NT2/D1 (cell line): Measurements from ENCODE around the gene CELA3A.
A peak's percentile ranks its signal among the peaks of the same experiment; 100 is the strongest.
"Not testable (repeated sequence)": the region's sequence is repeated elsewhere in the genome, so short reads cannot be mapped to it uniquely, and the experiment has no call there.

Source experiments
- DNase-seq: peaks from one replicate; pipeline ENCODE4 v3.0.0-alpha.2; 2011; ENCODE audit warnings: low read depth, low spot score
- H3K27me3 ChIP-seq: 2 replicates; pipeline ENCODE4 v1.6.0; 2011; ENCODE audit warnings: mild to moderate bottlenecking; ENCODE audit not compliant: insufficient read length, insufficient read depth
- H3K36me3 ChIP-seq: 2 replicates; pipeline ENCODE4 v1.6.1; 2011; ENCODE audit warnings: mild to moderate bottlenecking, low read length, mixed read lengths; ENCODE audit not compliant: insufficient read depth, insufficient read length
- H3K4me1 ChIP-seq: 2 replicates; pipeline ENCODE4 v1.5.1; 2011; ENCODE audit not compliant: insufficient read depth, insufficient read length
- H3K4me3 ChIP-seq: 2 replicates; pipeline ENCODE4 v1.5.1; 2011; ENCODE audit warnings: low read depth; ENCODE audit not compliant: insufficient read length
- H3K9ac ChIP-seq: 2 replicates; pipeline ENCODE4 v1.6.0; 2011; ENCODE audit warnings: low read depth; ENCODE audit not compliant: insufficient read length
- H3K9me3 ChIP-seq: 2 replicates; pipeline ENCODE4 v1.5.1; 2011; ENCODE audit warnings: mild to moderate bottlenecking, low read length; ENCODE audit not compliant: insufficient read depth
- SUZ12 ChIP-seq: IDR thresholded peaks from 2 replicates; pipeline ENCODE4 v1.6.1; 2011; ENCODE audit not compliant: insufficient read length, insufficient read depth; ENCODE audit errors: extremely low read depth
- YY1 ChIP-seq: IDR thresholded peaks from 2 replicates; pipeline ENCODE4 v1.6.1; 2011; ENCODE audit not compliant: insufficient read length, insufficient read depth
- ZNF274 ChIP-seq: IDR thresholded peaks from 2 replicates; pipeline ENCODE4 v1.6.1; 2011; ENCODE audit warnings: mild to moderate bottlenecking, low read depth, low read length

CELA3A gene

DNA sequence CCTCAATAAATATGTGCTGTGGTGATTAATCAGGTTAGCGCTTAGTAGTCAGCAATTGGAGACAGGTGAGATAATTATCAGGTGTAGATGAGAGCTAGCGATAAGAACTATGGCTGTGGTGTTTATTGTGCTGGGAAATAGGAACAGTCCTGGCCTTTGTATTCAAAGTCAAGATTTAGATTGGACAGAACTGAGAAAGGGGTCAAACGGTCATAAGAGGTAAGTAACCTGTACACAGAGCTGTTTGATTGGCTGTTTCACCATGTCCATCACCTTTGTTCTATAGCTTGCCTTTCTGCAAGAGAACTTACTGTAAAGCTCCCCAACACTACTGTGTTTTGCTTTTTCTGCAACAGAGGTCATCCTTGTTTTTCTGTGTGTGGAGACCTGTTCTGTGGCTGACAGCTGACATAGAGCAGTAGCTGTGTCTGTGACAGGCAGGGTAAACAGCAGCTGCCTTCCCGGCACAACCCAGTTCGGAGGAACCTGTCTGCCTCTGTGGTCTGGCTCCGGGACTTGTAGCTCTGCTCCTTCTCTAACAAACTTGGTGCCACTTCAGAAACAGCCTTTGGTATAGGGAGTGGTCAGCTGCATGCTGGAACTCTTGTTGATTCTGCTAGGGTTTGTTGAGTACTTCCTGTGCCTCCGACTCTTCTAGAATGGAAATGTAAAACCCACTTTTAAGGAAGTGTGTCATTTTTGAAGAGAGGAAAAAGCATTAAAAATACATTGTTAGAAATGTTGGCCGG, 29.9 kb downstream of the CELA3A start:
- DNase-seq: no peak
- no peaks in the 10 kb centered on the region for H3K4me1 ChIP-seq
- H3K9ac ChIP-seq: no peak overlapping the region
- peaks cover 21% of the 10 kb centered on the region for H3K36me3 ChIP-seq
- H3K27me3 ChIP-seq: no peaks in the 10 kb centered on the region
- TF ChIP-seq SUZ12 (no peak), ZNF274 (no peak), YY1 (no peak)
- H3K9me3 ChIP-seq: no peaks in the 10 kb centered on the region
- no peak overlapping the region for H3K4me3 ChIP-seq

DNA sequence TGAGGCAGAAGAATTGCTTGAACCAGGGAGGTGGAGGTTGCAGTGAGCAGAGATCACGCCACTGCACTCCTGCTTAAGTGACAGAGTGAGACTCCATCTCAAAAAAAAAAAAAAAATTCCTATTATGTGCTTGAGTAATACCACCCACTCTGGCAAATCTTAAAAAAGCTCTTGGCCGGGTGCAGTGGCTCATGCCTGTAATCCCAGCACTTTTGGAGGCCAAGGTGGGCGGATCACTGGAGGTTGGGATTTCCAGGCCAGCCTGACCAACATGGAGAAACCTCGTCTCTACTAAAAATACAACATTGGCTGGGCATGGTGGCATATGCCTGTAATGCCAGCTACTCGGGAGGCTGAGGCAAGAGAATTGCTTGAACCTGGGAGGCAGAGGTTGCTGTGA, 33.4 kb downstream of the CELA3A start:
- H3K9me3 ChIP-seq, H3K9ac ChIP-seq, H3K27me3 ChIP-seq, H3K4me3 ChIP-seq, H3K4me1 ChIP-seq, DNase-seq: not testable (repeated sequence)
- H3K36me3 ChIP-seq: peaks cover 15% of the 10 kb centered on the region

DNA sequence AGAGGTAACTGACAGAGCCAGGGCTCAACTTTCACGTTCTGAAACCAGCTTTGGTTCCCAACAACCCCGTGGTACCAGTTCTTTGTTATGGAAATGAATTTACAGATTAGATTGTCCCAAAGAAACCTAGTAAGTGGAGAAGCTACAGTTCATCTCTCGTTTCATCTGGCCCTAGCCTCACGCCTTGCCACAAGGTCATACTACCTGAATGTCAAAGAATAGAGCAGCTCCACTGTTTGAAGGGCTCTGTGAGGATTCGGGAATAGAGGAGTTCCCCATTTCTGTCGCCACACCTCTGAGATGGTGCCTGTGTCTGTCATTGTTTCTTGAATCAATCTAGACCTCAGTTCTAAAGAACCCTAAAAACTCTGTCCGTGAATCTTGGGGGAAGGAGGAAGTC, 36.1 kb downstream of the CELA3A start:
- H3K4me3 ChIP-seq: no peak overlapping the region
- no peaks in the 10 kb centered on the region for H3K36me3 ChIP-seq
- no peak for DNase-seq
- H3K9ac ChIP-seq: no peak overlapping the region
- H3K4me1 ChIP-seq: no peaks in the 10 kb centered on the region
- no peak for TF ChIP-seq YY1
- TF ChIP-seq ZNF274: no peak
- no peak for TF ChIP-seq SUZ12
- H3K27me3 ChIP-seq: no peaks in the 10 kb centered on the region
- no peaks in the 10 kb centered on the region for H3K9me3 ChIP-seq

GRCh38 chr1:22038036-22038435, 36.6 kb downstream of the CELA3A start:
- no peaks in the 10 kb centered on the region for H3K4me1 ChIP-seq
- no peak overlapping the region for H3K4me3 ChIP-seq
- H3K36me3 ChIP-seq: no peaks in the 10 kb centered on the region
- H3K27me3 ChIP-seq: no peaks in the 10 kb centered on the region
- peak overlapping the region; percentile 12 for H3K9ac ChIP-seq
- DNase-seq: no peak
- no peaks in the 10 kb centered on the region for H3K9me3 ChIP-seq
- TF ChIP-seq YY1 (no peak), SUZ12 (no peak), ZNF274 (no peak)

- H3K36me3 ChIP-seq: no peaks in the 10 kb centered on the region
- H3K27me3 ChIP-seq: no peaks in the 10 kb centered on the region
- peak; percentile 54 for DNase-seq
- H3K9me3 ChIP-seq: no peaks in the 10 kb centered on the region
- no peak overlapping the region for H3K9ac ChIP-seq
- no peak for TF ChIP-seq SUZ12
- TF ChIP-seq ZNF274: no peak
- no peak for TF ChIP-seq YY1
- no peak overlapping the region for H3K4me3 ChIP-seq
- no peaks in the 10 kb centered on the region for H3K4me1 ChIP-seq
These were observed 38.3 kb downstream of the CELA3A start for GRCh38 chr1:22039594-22040285.

DNA sequence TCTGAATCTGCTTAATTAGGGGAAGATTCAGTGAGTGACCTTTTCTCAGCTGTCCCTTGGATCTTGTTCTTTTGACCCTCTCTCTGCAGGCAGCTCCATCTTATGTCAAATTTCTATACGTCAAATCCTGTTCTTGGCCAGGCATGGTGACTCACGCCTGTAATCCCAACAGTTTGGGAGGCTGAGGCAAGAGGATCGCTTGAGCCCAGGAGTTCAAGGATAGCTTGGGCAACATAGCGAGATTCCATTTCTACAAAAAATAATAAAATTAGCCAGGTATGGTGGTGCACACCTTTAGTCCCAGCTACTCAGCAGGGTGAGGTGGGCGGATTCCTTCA, 38.8 kb downstream of the CELA3A start:
- Histone ChIP-seq H3K9ac (no peak overlapping the region), H3K27me3 (no peaks in the 10 kb centered on the region), H3K9me3 (no peaks in the 10 kb centered on the region), H3K36me3 (no peaks in the 10 kb centered on the region), H3K4me1 (no peaks in the 10 kb centered on the region), H3K4me3 (no peak overlapping the region)
- no peak for TF ChIP-seq SUZ12
- no peak for TF ChIP-seq YY1
- DNase-seq: no peak

DNA sequence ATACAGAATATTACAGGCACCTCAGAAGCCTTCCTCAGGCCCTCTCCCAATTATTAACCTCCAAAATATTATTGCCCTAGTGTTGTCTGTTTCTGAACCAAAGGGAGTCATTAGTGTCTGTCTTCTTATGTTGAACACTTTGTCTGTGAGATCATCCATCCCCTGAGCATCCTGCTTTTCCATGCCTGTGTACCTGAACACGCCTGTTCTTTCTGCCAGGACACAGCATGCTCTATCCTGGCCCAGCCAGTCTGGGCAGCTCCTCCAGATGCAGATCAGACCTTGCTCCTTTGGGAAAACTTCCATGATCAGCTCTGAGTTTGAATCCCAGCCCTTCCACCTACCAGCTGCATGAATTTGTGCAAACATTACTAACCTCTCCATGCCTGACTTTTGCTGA, 40.0 kb downstream of the CELA3A start:
- DNase-seq: no peak
- Histone ChIP-seq H3K36me3 (no peaks in the 10 kb centered on the region), H3K4me3 (no peak overlapping the region), H3K4me1 (no peaks in the 10 kb centered on the region), H3K9ac (no peak overlapping the region), H3K9me3 (no peaks in the 10 kb centered on the region), H3K27me3 (no peaks in the 10 kb centered on the region)
- TF ChIP-seq YY1: no peak
